Upper lobe of right lung (tissue), 1 donor: Measurements from ENCODE around the gene FRZB. TPM values are rescaled to one million over a fixed set of nuclear protein-coding genes. Genes with fewer than 3 reads are reported as not detected.

Source experiments
- ATAC-seq: fragments of 200-7000 bp; cut with Tn5 transposase; one replicate; pipeline ENCODE4 v1.9.1; 2020; ENCODE audit warnings: mild to moderate bottlenecking, moderate library complexity
- DNase-seq: peaks from one replicate; pipeline ENCODE4 v3.0.0-alpha.2; 2020
- H3K27ac ChIP-seq: fragments of 200-600 bp; one replicate; pipeline ENCODE4 v1.8.0; 2022
- H3K27me3 ChIP-seq: fragments of 200-600 bp; one replicate; pipeline ENCODE4 v1.8.0; 2022; ENCODE audit warnings: mild to moderate bottlenecking
- H3K36me3 ChIP-seq: fragments of 200-600 bp; one replicate; pipeline ENCODE4 v1.8.0; 2022
- H3K4me1 ChIP-seq: fragments of 200-600 bp; one replicate; pipeline ENCODE4 v1.8.0; 2022
- H3K4me3 ChIP-seq: fragments of 200-600 bp; one replicate; pipeline ENCODE4 v1.8.0; 2022; ENCODE audit warnings: mild to moderate bottlenecking
- H3K9me3 ChIP-seq: fragments of 200-600 bp; one replicate; pipeline ENCODE4 v1.8.0; 2022
- CTCF ChIP-seq: fragments of 200-600 bp; IDR thresholded peaks from one replicate; pipeline ENCODE4 v1.8.0; 2022; ENCODE audit warnings: antibody characterized with exemption
- intact Hi-C: fragments of 100-400 bp; cut with DNase I; formaldehyde crosslinking; loops from one replicate; pipeline ENCODE4 v1.11.0; 2022
- total RNA-seq: library from RNA; stranded (reverse); fragmentation: NEBNext Ultra II Directional; extraction: Animal tissue kit (Norgen Biotek cat#: 25700); gene quantifications from one replicate; pipeline ENCODE4 v1.2.1, GENCODE V29; 2021
- donor health status: DM: no; HTN: yes; CAD: no; lungs with severe emphysema.

Gene FRZB
- total RNA-seq, 1 donor from 2014 or later = 14.0 TPM

GRCh38 chr2:182834293-182834692 is 32.1 kb downstream of the FRZB start:
- Histone ChIP-seq H3K27me3 (no peaks in the 10 kb centered on the region), H3K36me3 (no peaks in the 10 kb centered on the region), H3K4me1 (peaks cover 4% of the 10 kb centered on the region), H3K4me3 (no peak overlapping the region), H3K9me3 (no peaks in the 10 kb centered on the region), H3K27ac (no peak overlapping the region)
- DNase-seq = no peak
- no peak for ATAC-seq
- TF ChIP-seq CTCF = no peak
- intact Hi-C loops = no loop called here

GRCh38 chr2:182833084-182833854 is 33.2 kb downstream of the FRZB start:
- no peak for ATAC-seq
- TF ChIP-seq CTCF = no peak
- no peaks in the 10 kb centered on the region for H3K9me3 ChIP-seq
- intact Hi-C loops = no loop called here
- peaks cover 4% of the 10 kb centered on the region for H3K4me1 ChIP-seq
- H3K27me3 ChIP-seq = no peaks in the 10 kb centered on the region
- no peak overlapping the region for H3K4me3 ChIP-seq
- DNase-seq = no peak
- H3K27ac ChIP-seq = no peak overlapping the region
- H3K36me3 ChIP-seq = no peaks in the 10 kb centered on the region

- Histone ChIP-seq H3K4me1 (peaks cover 4% of the 10 kb centered on the region), H3K9me3 (no peaks in the 10 kb centered on the region), H3K27me3 (no peaks in the 10 kb centered on the region), H3K27ac (no peak overlapping the region), H3K4me3 (no peak overlapping the region), H3K36me3 (no peaks in the 10 kb centered on the region)
- intact Hi-C loops = no loop called here
- TF ChIP-seq CTCF = no peak
- ATAC-seq = no peak
- no peak for DNase-seq
Observed at GRCh38 chr2:182831921-182832320, 34.5 kb downstream of the FRZB start.

GRCh38 chr2:182831101-182831500 is 35.3 kb downstream of the FRZB start:
- Histone ChIP-seq H3K27ac (no peak overlapping the region), H3K4me3 (no peak overlapping the region), H3K27me3 (no peaks in the 10 kb centered on the region), H3K4me1 (peaks cover 4% of the 10 kb centered on the region), H3K36me3 (no peaks in the 10 kb centered on the region), H3K9me3 (no peaks in the 10 kb centered on the region)
- no peak for ATAC-seq
- no peak for TF ChIP-seq CTCF
- DNase-seq = no peak
- intact Hi-C loops = no loop called here

GRCh38 chr2:182827182-182827879 is 39.1 kb downstream of the FRZB start:
- no peaks in the 10 kb centered on the region for H3K4me1 ChIP-seq
- TF ChIP-seq CTCF = no peak
- no peak overlapping the region for H3K4me3 ChIP-seq
- DNase-seq (no peak), ATAC-seq (no peak)
- H3K27me3 ChIP-seq = no peaks in the 10 kb centered on the region
- no peak overlapping the region for H3K27ac ChIP-seq
- H3K36me3 ChIP-seq = no peaks in the 10 kb centered on the region
- H3K9me3 ChIP-seq = no peaks in the 10 kb centered on the region
- intact Hi-C loops = no loop called here
